Measurements from ENCODE around the gene TMEM120B.
A peak's percentile ranks its signal among the peaks of the same experiment; 100 is the strongest.

The TMEM120B gene

GRCh38 chr12:121801595-121802484, 89.3 kb downstream of the TMEM120B start:
- peak overlapping the region; percentile 82 for H3K4me3 ChIP-seq (ENCODE audit: low read depth, low read length)

- H3K4me3 ChIP-seq (ENCODE audit: low read depth, low read length), result peak overlapping the region; percentile 82
Measured at GRCh38 chr12:121802485-121802842, 89.9 kb downstream of the TMEM120B start.

DNA sequence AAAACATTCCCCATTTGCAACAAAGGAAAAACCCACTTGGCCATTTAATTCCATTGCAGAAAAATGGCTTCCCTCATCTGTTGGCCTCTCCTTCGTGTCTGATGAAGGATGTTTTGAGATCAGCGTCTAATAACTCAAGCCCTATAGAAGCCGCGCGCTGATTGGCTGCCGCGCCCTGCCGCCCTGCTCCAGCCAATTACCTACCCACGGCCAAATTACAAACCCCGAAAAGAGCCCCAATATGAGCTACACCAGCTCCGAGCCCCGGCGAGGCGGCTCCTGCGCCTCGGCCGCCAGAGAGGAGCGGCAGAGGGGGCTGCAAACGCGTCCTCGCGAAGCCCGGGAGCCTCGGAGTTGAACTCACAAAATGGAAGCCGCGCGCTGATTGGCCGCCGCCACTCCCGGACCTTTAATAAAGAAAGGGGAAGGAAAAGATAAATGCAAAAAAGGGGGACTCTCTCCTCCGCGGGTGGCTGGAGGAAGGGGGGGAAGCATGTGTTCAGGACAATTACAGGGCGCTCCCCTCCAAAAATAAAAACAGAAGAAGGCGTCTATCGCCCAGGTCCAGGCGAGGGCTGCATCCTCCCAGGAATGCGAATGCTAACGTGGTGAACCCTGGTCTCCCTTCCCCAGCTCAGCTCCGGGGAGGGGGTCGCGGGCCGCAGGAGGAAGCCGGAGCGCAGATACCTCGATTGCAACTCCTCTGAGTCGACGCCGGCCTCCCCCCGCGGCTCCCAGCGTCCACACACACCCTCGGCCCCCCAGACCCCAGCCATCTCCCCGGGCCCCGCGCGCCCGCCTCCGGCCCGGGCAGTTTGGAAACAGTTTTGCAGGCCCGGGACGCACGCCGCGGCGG, 90.5 kb downstream of the TMEM120B start:
- H3K4me3 ChIP-seq (ENCODE audit: low read depth, low read length), result peak overlapping the region; percentile 82

- peak within 1 kb of the TSS; percentile 82 for H3K4me3 ChIP-seq (ENCODE audit: low read depth, low read length)
Measured at GRCh38 chr12:121803861-121804416, 91.4 kb downstream of the TMEM120B start, which contains the start of gene SETD1B. Gene SETD1B, plus strand, starts transcription at chr12:121804009. Its CDS starts 729 bp downstream, at chr12:121804738.

- H3K4me3 ChIP-seq (ENCODE audit: low read depth, low read length), result peak overlapping the region; percentile 49
Measured at GRCh38 chr12:121804417-121805111, 92.0 kb downstream of the TMEM120B start.

- H3K4me3 ChIP-seq (ENCODE audit: low read depth, low read length), result peak overlapping the region; percentile 49
Measured at GRCh38 chr12:121805171-121806008, 92.8 kb downstream of the TMEM120B start.

GRCh38 chr12:121806009-121806545, 93.5 kb downstream of the TMEM120B start:
- no peak overlapping the region for H3K4me3 ChIP-seq (ENCODE audit: low read depth, low read length)

- H3K4me3 ChIP-seq (ENCODE audit: low read depth, low read length), result no peak overlapping the region
Measured at GRCh38 chr12:121806546-121807423, 94.2 kb downstream of the TMEM120B start.

GRCh38 chr12:121807642-121808347, 95.2 kb downstream of the TMEM120B start:
- no peak overlapping the region for H3K4me3 ChIP-seq (ENCODE audit: low read depth, low read length)

GRCh38 chr12:121808623-121809022, 96.1 kb downstream of the TMEM120B start:
- H3K4me3 ChIP-seq (ENCODE audit: low read depth, low read length), result no peak overlapping the region

GRCh38 chr12:121809712-121810116, 97.2 kb downstream of the TMEM120B start:
- no peak overlapping the region for H3K4me3 ChIP-seq (ENCODE audit: low read depth, low read length)

GRCh38 chr12:121810234-121810817, 97.8 kb downstream of the TMEM120B start:
- no peak overlapping the region for H3K4me3 ChIP-seq (ENCODE audit: low read depth, low read length)

DNA sequence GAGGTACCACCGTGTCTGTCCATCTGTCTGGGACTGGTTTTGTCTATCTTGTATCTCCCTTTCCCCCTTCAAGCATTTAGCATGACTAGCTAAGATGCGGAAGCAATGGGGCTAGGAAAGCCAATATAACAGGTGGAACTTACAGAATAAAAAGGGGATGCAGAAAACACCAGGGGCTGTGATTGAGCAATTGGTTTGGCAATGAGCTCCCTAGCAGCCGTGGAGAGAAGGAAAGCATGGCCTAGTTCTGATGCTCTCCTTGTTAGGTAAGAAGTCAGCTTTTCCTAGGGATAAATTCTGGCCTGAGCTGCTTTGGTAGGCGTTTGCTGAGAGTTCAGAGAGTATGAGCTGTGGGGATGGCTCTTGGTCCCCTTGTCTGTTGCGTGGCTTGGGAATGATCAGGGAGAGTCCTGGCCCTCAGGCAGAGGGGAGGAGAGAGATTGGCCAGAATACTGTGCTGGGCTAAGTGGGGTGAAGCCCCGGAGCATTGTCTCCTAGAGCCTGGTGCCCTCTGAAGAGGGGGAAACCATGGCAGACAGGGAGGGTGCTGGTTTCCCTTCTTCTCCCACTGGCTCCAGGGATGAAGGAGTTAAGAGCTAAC, 98.4 kb downstream of the TMEM120B start:
- no peak overlapping the region for H3K4me3 ChIP-seq (ENCODE audit: low read depth, low read length)

- H3K4me3 ChIP-seq (ENCODE audit: low read depth, low read length), result peak overlapping the region; percentile 44
Measured at GRCh38 chr12:121811434-121812319, 99.1 kb downstream of the TMEM120B start.

GRCh38 chr12:121812320-121812871, 99.8 kb downstream of the TMEM120B start:
- peak overlapping the region; percentile 44 for H3K4me3 ChIP-seq (ENCODE audit: low read depth, low read length)

Data from iPS-11a (cell line).